HepG2 (cell line): ENCODE data around the gene NOS1AP. TPM values are rescaled to one million over a fixed set of nuclear protein-coding genes. Genes with fewer than 3 reads are reported as not detected.

Source experiments
- ATAC-seq: fragments of 200-7000 bp; cut with Tn5 transposase; 3 replicates; pipeline ENCODE4 v1.9.1; 2020; ENCODE audit warnings: mild to moderate bottlenecking, moderate library complexity
- BruUV-seq: library from RNA; stranded (reverse); fragments of 400-500 nt; replicated peaks from 2 replicates; lab custom pipeline; 2021; lab: Mats Ljungman, UMichigan
- CTCF ChIA-PET: fragments of 300-600 bp; formaldehyde crosslinking; extraction: SDS; loops from one replicate; lab custom pipeline; 2021; ENCODE audit warnings: low total read pairs, inconsistent platforms, low intra/inter-chr PET ratio; lab: Yijun Ruan, JAX
- POLR2A ChIA-PET: fragments of 350-600 bp; sonication (Branson Sonifier 250); formaldehyde crosslinking; loops from one replicate; lab custom pipeline; 2020; ENCODE audit warnings: antibody characterized with exemption, inconsistent platforms; lab: Yijun Ruan, JAX
- DNase-seq: peaks from one replicate; pipeline ENCODE4 v3.0.0-alpha.2; 2015; ENCODE audit warnings: low spot score
- FAIRE-seq: peaks from 3 replicates; lab custom pipeline; 2011; peaks lifted over from hg19 to GRCh38; lab: Jason Lieb, UNC
- H2AFZ ChIP-seq: one replicate; pipeline ENCODE4 v1.6.1; 2011; ENCODE audit warnings: low read length, inconsistent platforms
- H3K27ac ChIP-seq: fragments of 300-600 bp; 3 replicates; pipeline ENCODE4 v1.8.0; 2011; ENCODE audit warnings: mixed run types, mild to moderate bottlenecking, mixed read lengths, low read length, inconsistent platforms; ENCODE audit not compliant: insufficient read depth; ENCODE audit errors: extremely low read length
- H3K27me3 ChIP-seq, 2 experiments: fragments of 200-600 bp in 1 of 2; 2 replicates in 1 of 2; 3 replicates in 1 of 2; pipeline versions ENCODE4 v1.6.0 to v1.8.0; 2011; ENCODE audit warnings: low read length in 2 of 2, mild to moderate bottlenecking in 2 of 2, moderate library complexity in 2 of 2, inconsistent platforms in 1 of 2; ENCODE audit not compliant: insufficient read depth in 2 of 2, control insufficient read depth in 1 of 2
- H3K36me3 ChIP-seq, 2 experiments: fragments of 200-600 bp in 1 of 2; replicated peaks in 1 of 2; 2 replicates in 1 of 2; 3 replicates in 1 of 2; pipeline versions ENCODE4 v1.5.1 to v1.8.0; 2011; ENCODE audit warnings: low read length in 2 of 2, inconsistent platforms in 1 of 2; ENCODE audit not compliant: insufficient read depth in 2 of 2, control insufficient read depth in 1 of 2
- H3K4me1 ChIP-seq: 2 replicates; pipeline ENCODE4 v1.5.1; 2012; ENCODE audit warnings: low read length, inconsistent platforms; ENCODE audit not compliant: insufficient read depth
- H3K4me2 ChIP-seq: 2 replicates; pipeline ENCODE4 v1.6.0; 2011; ENCODE audit warnings: low read depth, low read length, inconsistent platforms
- H3K4me3 ChIP-seq, 3 experiments: fragments of 200-600 bp in 1 of 3; sonication (generic), shearing (Covaris generic) in 1 of 3; replicated peaks in 1 of 3; 2 replicates each; pipeline ENCODE4 v1.5.1; 2011 to 2016; ENCODE audit warnings: low read length in 3 of 3, inconsistent platforms in 2 of 3, low read depth in 2 of 3, mild to moderate bottlenecking in 2 of 3, control low read depth in 1 of 3, mixed read lengths in 1 of 3; ENCODE audit not compliant: insufficient read depth in 1 of 3
- H3K79me2 ChIP-seq: one replicate; pipeline ENCODE4 v1.6.1; 2011; ENCODE audit warnings: low read length, inconsistent platforms; ENCODE audit not compliant: insufficient read depth
- H3K9ac ChIP-seq: 2 replicates; pipeline ENCODE4 v1.6.0; 2011; ENCODE audit warnings: mild to moderate bottlenecking, low read depth, low read length, inconsistent platforms; ENCODE audit not compliant: insufficient read depth
- H3K9me3 ChIP-seq: 2 replicates; pipeline ENCODE4 v1.5.1; 2012; ENCODE audit warnings: mild to moderate bottlenecking, low read length
- H4K20me1 ChIP-seq: 2 replicates; pipeline ENCODE4 v1.6.0; 2011; ENCODE audit warnings: inconsistent platforms, mild to moderate bottlenecking, low read length, moderate library complexity; ENCODE audit not compliant: insufficient read depth
- EEA1 ChIP-seq: sonication (generic); formaldehyde crosslinking; IDR thresholded peaks from 2 replicates; pipeline ENCODE4 v1.5.1; 2020; ENCODE audit warnings: mild to moderate bottlenecking, missing genetic modification reagents, borderline replicate concordance
- ETV5 ChIP-seq: IDR thresholded peaks from 2 replicates; pipeline ENCODE4 v1.6.1; 2018; ENCODE audit warnings: missing biosample characterization, missing genetic modification reagents, inconsistent platforms, borderline replicate concordance
- MTA3 ChIP-seq: sonication (generic); formaldehyde crosslinking; IDR thresholded peaks from 2 replicates; pipeline ENCODE4 v1.4.0; 2020; ENCODE audit warnings: missing genetic modification reagents
- MTF2 ChIP-seq: sonication (generic); formaldehyde crosslinking; IDR thresholded peaks from 2 replicates; pipeline ENCODE4 v1.5.0; 2020; ENCODE audit warnings: missing genetic modification reagents, borderline replicate concordance
- NFIC ChIP-seq: IDR thresholded peaks from 2 replicates; pipeline ENCODE4 v1.6.1; 2012; ENCODE audit warnings: mild to moderate bottlenecking, low read length, inconsistent platforms
- RNF219 ChIP-seq: sonication (generic); formaldehyde crosslinking; IDR thresholded peaks from 2 replicates; pipeline ENCODE4 v1.5.0; 2020; ENCODE audit warnings: mild to moderate bottlenecking, missing genetic modification reagents
- SIN3A ChIP-seq: IDR thresholded peaks from 2 replicates; pipeline ENCODE4 v1.6.1; 2011; ENCODE audit warnings: low read depth, mild to moderate bottlenecking, control low read depth, low read length, borderline replicate concordance
- ZNF224 ChIP-seq: sonication (generic); formaldehyde crosslinking; IDR thresholded peaks from 2 replicates; pipeline ENCODE4 v1.5.0; 2020; ENCODE audit warnings: mild to moderate bottlenecking, missing genetic modification reagents
- ZNF335 ChIP-seq: sonication (generic); formaldehyde crosslinking; IDR thresholded peaks from 2 replicates; pipeline ENCODE4 v1.4.0; 2020; ENCODE audit warnings: missing genetic modification reagents
- ZNF597 ChIP-seq: sonication (generic); formaldehyde crosslinking; IDR thresholded peaks from 2 replicates; pipeline ENCODE4 v1.5.0; 2020; ENCODE audit warnings: missing genetic modification reagents
- ZNF614 ChIP-seq: IDR thresholded peaks from 2 replicates; pipeline ENCODE4 v1.6.1; 2018; ENCODE audit warnings: missing biosample characterization, missing genetic modification reagents, inconsistent platforms, borderline replicate concordance
- ZNF776 ChIP-seq: sonication (generic); formaldehyde crosslinking; IDR thresholded peaks from 2 replicates; pipeline ENCODE4 v1.4.0; 2020; ENCODE audit warnings: mild to moderate bottlenecking, missing genetic modification reagents
- WGBS: methylation state at CpG from one replicate; pipeline ENCODE4 v1.1.6; 2017; ENCODE audit warnings: low lambda C conversion rate; 5-methylcytosine and 5-hydroxymethylcytosine counted together
- in situ Hi-C: cut with HindIII; loops from 2 replicates; pipeline ENCODE4 v1.10.0; 2017; ENCODE audit warnings: low pct_unique_long_range_greater_than_20kb; ENCODE audit not compliant: extremely low pct_ligation_motif_present
- intact Hi-C: fragments of 100-400 bp; cut with micrococcal nuclease; formaldehyde crosslinking; loops from one replicate; pipeline ENCODE4 v1.10.0; 2022; ENCODE audit not compliant: unreplicated experiment
- polyA plus RNA-seq, 8 experiments: library from polyadenylated mRNA; depleted of rRNA in 3 of 8; stranded (reverse) in 7 of 8; unstranded in 1 of 8; fragments of >200 nt; fragmentation: Illumina TruSeq in 4 of 8; extraction: Trizol in 4 of 8; gene quantifications; 2 replicates each; pipeline versions ENCODE4 v1.2.1 to v1.2.3, GENCODE V29; 2011 to 2016; ENCODE audit warnings: low read depth in 4 of 8, missing spikeins in 1 of 8, mixed read lengths in 1 of 8; ENCODE audit not compliant: insufficient read depth in 1 of 8
- total RNA-seq, 5 experiments: library from RNA; depleted of rRNA; stranded (reverse); fragments of >200 nt; fragmentation: Illumina TruSeq; extraction: Trizol; gene quantifications; 2 replicates each; pipeline ENCODE4 v1.2.3, GENCODE V29; 2016; ENCODE audit warnings: low read depth in 1 of 5
- TF ChIP-seq, protein P1 (sequence below): sonication (generic); formaldehyde crosslinking; IDR thresholded peaks from 2 replicates; pipeline ENCODE4 v1.8.0; 2022; ENCODE audit warnings: mild to moderate bottlenecking, missing genetic modification reagents, moderate library complexity

Gene NOS1AP
- total and polyA plus RNA-seq, 2 of the 13 experiments (the other 11 are each of a cell fraction or from before 2014, with no cell fraction given) = 2.0 to 3.3 TPM

DNA sequence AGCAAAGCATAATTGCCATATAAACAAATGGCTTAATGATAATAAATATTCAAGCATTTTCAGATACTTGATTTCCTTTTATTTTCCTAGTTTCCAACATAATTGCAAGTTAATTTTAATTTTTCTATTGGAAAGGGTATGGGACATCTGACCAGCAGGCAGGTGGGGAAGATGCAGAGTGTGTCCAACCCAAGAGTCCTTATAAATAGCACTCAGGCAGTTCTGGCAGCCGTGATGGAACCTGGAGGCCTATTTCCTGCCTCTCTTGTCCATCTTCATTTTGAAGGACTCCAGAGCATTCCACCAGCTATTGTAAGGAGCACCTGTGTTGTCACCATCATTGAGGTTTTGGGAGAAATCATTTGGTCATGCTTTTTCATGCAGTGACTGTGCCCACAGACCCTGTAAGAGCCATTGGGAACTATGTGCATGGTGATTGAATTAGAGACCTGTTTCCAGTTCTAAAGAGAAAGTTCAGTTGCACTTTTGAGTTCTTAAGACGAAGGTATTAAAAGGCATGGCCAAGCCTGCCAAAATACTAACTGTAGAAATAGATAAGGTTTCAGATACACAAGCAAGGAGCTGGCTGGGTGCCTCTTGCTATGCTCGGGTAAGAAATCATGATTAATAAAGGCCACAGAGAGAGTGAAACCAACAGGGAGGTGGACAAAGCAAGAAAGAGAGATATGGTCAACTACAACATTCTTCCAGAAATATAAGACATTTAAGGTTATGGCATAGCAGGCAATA lies 214.9 kb downstream of the NOS1AP start:
- 0 out of 5 replicates have a peak, but pooled peaks cover 3 to 11% of the 10 kb centered on the region in 2 experiments for H3K36me3 ChIP-seq
- ATAC-seq (no peak), DNase-seq (no peak), FAIRE-seq (no peak)
- no peak overlapping the region for H2AFZ ChIP-seq
- H3K9me3 ChIP-seq = no peaks in the 10 kb centered on the region
- ChIA-PET POLR2A (no interaction called here), CTCF (no interaction called here)
- in situ Hi-C loops (no loop called here), intact Hi-C loops (loop anchor here (10.0 kb wide), 1 partner anchor 110 kb away; no protein-coding TSS in a partner anchor)
- H3K79me2 ChIP-seq = no peaks in the 10 kb centered on the region
- no peak overlapping the region for H3K4me2 ChIP-seq
- no peak overlapping the region for H3K9ac ChIP-seq
- WGBS = 93% methylated on average over 3 of the region's 3 CpGs
- H3K4me1 ChIP-seq = peaks cover 16% of the 10 kb centered on the region
- no peak overlapping the region for H3K4me3 ChIP-seq
- no TSS peak for BruUV-seq
- H4K20me1 ChIP-seq = no peaks in the 10 kb centered on the region; the same call in 1 of the 2 replicates
- no peak overlapping the region for H3K27ac ChIP-seq
- H3K27me3 ChIP-seq = no peaks in the 10 kb centered on the region
- TF ChIP-seq MTF2 (CRISPR knock-in tag) = no peak
- no peak for TF ChIP-seq ZNF597
- no peak for TF ChIP-seq EEA1 (CRISPR knock-in tag)
- no peak for TF ChIP-seq ETV5 (CRISPR knock-in tag)
- TF ChIP-seq, all 625 proteins: peak for 0

DNA sequence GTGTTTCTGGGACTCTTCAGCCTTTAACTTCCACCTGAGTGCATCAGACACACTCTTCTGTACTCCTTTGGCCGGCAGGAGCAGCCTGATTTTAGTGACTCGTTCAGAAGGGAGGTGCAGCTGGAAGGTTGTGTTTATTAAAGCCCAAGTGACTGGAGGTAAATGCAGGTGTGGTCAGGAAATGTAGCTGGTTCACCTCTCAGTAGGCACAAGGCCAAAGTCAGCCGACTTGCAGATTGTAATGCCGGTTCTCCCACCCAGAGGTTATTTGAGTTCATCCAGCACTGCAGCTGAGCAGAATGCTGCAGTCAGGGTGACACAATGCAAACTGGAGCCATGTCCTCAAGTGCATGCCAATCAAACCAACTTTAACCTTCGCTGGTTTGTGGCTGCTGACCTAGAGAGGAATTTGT lies 215.7 kb downstream of the NOS1AP start:
- Histone ChIP-seq H3K4me1 (peaks cover 16% of the 10 kb centered on the region), H3K9me3 (no peaks in the 10 kb centered on the region), H3K27ac (no peak overlapping the region), H3K36me3 (0 out of 5 replicates have a peak, but pooled peaks cover 3 to 14% of the 10 kb centered on the region in 2 experiments), H3K4me3 (no peak overlapping the region), H3K9ac (no peak overlapping the region), H3K79me2 (no peaks in the 10 kb centered on the region), H3K27me3 (no peaks in the 10 kb centered on the region), H2AFZ (no peak overlapping the region), H4K20me1 (no peaks in the 10 kb centered on the region; the same call in 1 of the 2 replicates), H3K4me2 (no peak overlapping the region)
- intact Hi-C loops (loop anchor here (10.0 kb wide), 1 partner anchor 110 kb away; no protein-coding TSS in a partner anchor), in situ Hi-C loops (no loop called here)
- FAIRE-seq (peak; percentile 67), DNase-seq (peak; percentile 72), ATAC-seq (peak; percentile 91)
- POLR2A ChIA-PET = no interaction called here
- no TSS peak for BruUV-seq
- 11% methylated on average over 5 of the region's 5 CpGs for WGBS
- CTCF ChIA-PET = no interaction called here
- no peak for TF ChIP-seq SIN3A
- no peak for TF ChIP-seq NFIC
- no peak for TF ChIP-seq ZNF776
- no peak for TF ChIP-seq RNF219 (CRISPR knock-in tag)
- TF ChIP-seq, protein P1, sequence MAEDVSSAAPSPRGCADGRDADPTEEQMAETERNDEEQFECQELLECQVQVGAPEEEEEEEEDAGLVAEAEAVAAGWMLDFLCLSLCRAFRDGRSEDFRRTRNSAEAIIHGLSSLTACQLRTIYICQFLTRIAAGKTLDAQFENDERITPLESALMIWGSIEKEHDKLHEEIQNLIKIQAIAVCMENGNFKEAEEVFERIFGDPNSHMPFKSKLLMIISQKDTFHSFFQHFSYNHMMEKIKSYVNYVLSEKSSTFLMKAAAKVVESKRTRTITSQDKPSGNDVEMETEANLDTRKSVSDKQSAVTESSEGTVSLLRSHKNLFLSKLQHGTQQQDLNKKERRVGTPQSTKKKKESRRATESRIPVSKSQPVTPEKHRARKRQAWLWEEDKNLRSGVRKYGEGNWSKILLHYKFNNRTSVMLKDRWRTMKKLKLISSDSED (CRISPR knock-in tag) = no peak
- 0 out of 2 replicates have a peak, but pooled peaks have one; percentile 15 for TF ChIP-seq ZNF614
- no peak for TF ChIP-seq ZNF224 (CRISPR knock-in tag)
- TF ChIP-seq ZNF335 = no peak
- no peak for TF ChIP-seq MTA3
